Colonic mucosa (tissue), 4 donors: ENCODE results near the gene KDM2A. TPM values are rescaled to one million over a fixed set of nuclear protein-coding genes. Genes with fewer than 3 reads are reported as not detected.

Experiments
- DNase-seq: peaks from one replicate; pipeline ENCODE4 v3.0.0-alpha.2; 2020
- H3K27ac ChIP-seq: fragments of 200-600 bp; one replicate; pipeline ENCODE4 v1.8.0; 2021
- H3K27me3 ChIP-seq: fragments of 200-600 bp; one replicate; pipeline ENCODE4 v1.8.0; 2021
- H3K36me3 ChIP-seq: fragments of 200-600 bp; one replicate; pipeline ENCODE4 v1.8.0; 2021
- H3K4me1 ChIP-seq: fragments of 200-600 bp; one replicate; pipeline ENCODE4 v1.8.0; 2021; ENCODE audit warnings: mild to moderate bottlenecking
- H3K4me3 ChIP-seq: fragments of 200-600 bp; one replicate; pipeline ENCODE4 v1.8.0; 2021
- H3K9ac ChIP-seq, 2 donors: one replicate each; pipeline ENCODE4 v1.7.0; 2013; ENCODE audit warnings: control low read depth in 2 of 2, low read depth in 2 of 2, low read length in 2 of 2
- H3K9me3 ChIP-seq: fragments of 200-600 bp; one replicate; pipeline ENCODE4 v1.8.0; 2021
- CTCF ChIP-seq: fragments of 200-600 bp; IDR thresholded peaks from one replicate; pipeline ENCODE4 v1.8.0; 2022; ENCODE audit warnings: antibody characterized with exemption, mild to moderate bottlenecking
- intact Hi-C: fragments of 100-400 bp; cut with DNase I; formaldehyde crosslinking; loops from one replicate; pipeline ENCODE4 v1.14.1; 2022
- total RNA-seq, 2 donors: library from RNA; stranded (reverse); fragmentation: NEBNext Ultra II Directional in 1 of 2; extraction: Animal tissue kit (Norgen Biotek cat#: 25700) in 1 of 2; gene quantifications; one replicate each; pipeline ENCODE4 v1.2.1, GENCODE V29; 2021
- donor health status: healthy.
- donor health status: DM: no; HTN: no; CAD: no.
- donor health status: DM: no; HTN: no; CAD: no.

The KDM2A gene
- total RNA-seq, 2 donors from 2014 or later, result 63.3 to 80.6 TPM

GRCh38 chr11:67276781-67277230, 157.7 kb downstream of the KDM2A start:
- TF ChIP-seq CTCF, result peak; percentile 30
- Histone ChIP-seq H3K4me3 (peak overlapping the region; percentile 6), H3K9ac (peak overlapping the region; percentile 58 to 94), H3K36me3 (peaks cover 31% of the 10 kb centered on the region), H3K9me3 (no peaks in the 10 kb centered on the region), H3K27me3 (no peaks in the 10 kb centered on the region), H3K4me1 (peaks cover 39% of the 10 kb centered on the region), H3K27ac (peak overlapping the region; percentile 86)
- DNase-seq, result peak; percentile 67
- intact Hi-C loops, result no loop called here

GRCh38 chr11:67277231-67277961, 158.3 kb downstream of the KDM2A start:
- Histone ChIP-seq H3K27ac (peak overlapping the region; percentile 86), H3K9me3 (no peaks in the 10 kb centered on the region), H3K9ac (peak overlapping the region; percentile 70 to 94), H3K36me3 (peaks cover 33% of the 10 kb centered on the region), H3K27me3 (no peaks in the 10 kb centered on the region), H3K4me3 (peak overlapping the region; percentile 6), H3K4me1 (peaks cover 39% of the 10 kb centered on the region)
- DNase-seq, result peak; percentile 91
- no peak for TF ChIP-seq CTCF
- intact Hi-C loops, result no loop called here

- Histone ChIP-seq H3K4me1 (peaks cover 39% of the 10 kb centered on the region), H3K4me3 (no peak overlapping the region)
- DNase-seq, result no peak
Measured at GRCh38 chr11:67278135-67278938, 159.3 kb downstream of the KDM2A start.

GRCh38 chr11:67278939-67279588, 160.0 kb downstream of the KDM2A start:
- peaks cover 38% of the 10 kb centered on the region for H3K4me1 ChIP-seq

More at GRCh38 chr11:67278135-67278938, 159.3 kb downstream of the KDM2A start:
- intact Hi-C loops, result no loop called here
- no peaks in the 10 kb centered on the region for H3K9me3 ChIP-seq
- H3K9ac ChIP-seq, result peak overlapping the region; percentile 70 to 94
- H3K27ac ChIP-seq, result peak overlapping the region; percentile 86
- TF ChIP-seq CTCF, result no peak
- peaks cover 41% of the 10 kb centered on the region for H3K36me3 ChIP-seq
- no peaks in the 10 kb centered on the region for H3K27me3 ChIP-seq

More at GRCh38 chr11:67278939-67279588, 160.0 kb downstream of the KDM2A start:
- no peak for DNase-seq
- Histone ChIP-seq H3K4me3 (no peak overlapping the region), H3K9me3 (no peaks in the 10 kb centered on the region), H3K27ac (peak overlapping the region; percentile 86), H3K27me3 (no peaks in the 10 kb centered on the region), H3K9ac (no peak overlapping the region), H3K36me3 (peaks cover 44% of the 10 kb centered on the region)
- intact Hi-C loops, result no loop called here
- TF ChIP-seq CTCF, result no peak
